H1 (cell line): ENCODE data around the gene SHROOM2. TPM values are rescaled to one million over a fixed set of nuclear protein-coding genes. Genes with fewer than 3 reads are reported as not detected.
"Not testable (repeated sequence)": the region's sequence is repeated elsewhere in the genome, so short reads cannot be mapped to it uniquely, and the experiment has no call there.

Experiments used
- CTCF ChIA-PET: fragments of 300-600 bp; sonication (Branson Sonifier 250); formaldehyde crosslinking; loops from one replicate; lab custom pipeline; 2021; ENCODE audit not compliant: partially characterized antibody; lab: Charles Lee
- POLR2A ChIA-PET: fragments of 300-600 bp; sonication (Branson Sonifier 250); formaldehyde crosslinking; loops from one replicate; lab custom pipeline; 2021; ENCODE audit warnings: inconsistent platforms; ENCODE audit not compliant: partially characterized antibody; lab: Charles Lee
- DNase-seq, 2 experiments: peaks; one replicate each; pipeline versions ENCODE4 v3.0.0 to v3.0.0-alpha.2; 2010 to 2022; ENCODE audit warnings: low spot score in 2 of 2, low read depth in 1 of 2, mixed read lengths in 1 of 2
- FAIRE-seq: peaks from 2 replicates; lab custom pipeline; 2011; peaks lifted over from hg19 to GRCh38; lab: Jason Lieb, UNC
- H2AFZ ChIP-seq: 2 replicates; pipeline ENCODE4 v1.8.1; 2012; ENCODE audit warnings: low read length, inconsistent platforms
- H2AK5ac ChIP-seq: 2 replicates; pipeline ENCODE4 v1.6.1; 2013; ENCODE audit warnings: low read depth, low read length
- H2BK120ac ChIP-seq: replicated peaks from 2 replicates; pipeline ENCODE3; 2013; ENCODE audit warnings: low read depth, low read length, inconsistent platforms
- H2BK12ac ChIP-seq: 2 replicates; pipeline ENCODE4 v1.6.1; 2013; ENCODE audit warnings: low read depth, low read length
- H2BK15ac ChIP-seq: 2 replicates; pipeline ENCODE4 v1.6.1; 2013; ENCODE audit warnings: low read length
- H2BK20ac ChIP-seq: 2 replicates; pipeline ENCODE4 v1.6.1; 2013; ENCODE audit warnings: low read length
- H2BK5ac ChIP-seq: 2 replicates; pipeline ENCODE4 v1.6.1; 2013; ENCODE audit warnings: low read depth, low read length
- H3K14ac ChIP-seq: 2 replicates; pipeline ENCODE4 v1.6.1; 2013; ENCODE audit warnings: inconsistent platforms; ENCODE audit not compliant: insufficient read length
- H3K18ac ChIP-seq: 2 replicates; pipeline ENCODE4 v1.6.1; 2013; ENCODE audit warnings: low read length; ENCODE audit errors: extremely low read depth
- H3K23ac ChIP-seq: 2 replicates; pipeline ENCODE4 v1.6.1; 2013; ENCODE audit warnings: inconsistent platforms; ENCODE audit not compliant: insufficient read length
- H3K23me2 ChIP-seq: 2 replicates; pipeline ENCODE4 v1.6.1; 2013; ENCODE audit warnings: low read depth, low read length
- H3K27ac ChIP-seq: 2 replicates; pipeline ENCODE4 v1.6.1; 2011; ENCODE audit warnings: low read depth, low read length, inconsistent platforms
- H3K27me3 ChIP-seq, 4 experiments: replicated peaks in 1 of 4; 1 replicate in 1 of 4; 2 replicates in 3 of 4; pipeline versions ENCODE4 v1.6.1 to v1.8.1; 2011 to 2013; ENCODE audit warnings: low read length in 3 of 4, mild to moderate bottlenecking in 3 of 4, inconsistent platforms in 2 of 4, mixed read lengths in 2 of 4, moderate library complexity in 1 of 4; ENCODE audit not compliant: control insufficient read depth in 3 of 4, insufficient read depth in 3 of 4; ENCODE audit errors: extremely low read depth in 1 of 4
- H3K36me3 ChIP-seq, 4 experiments: 2 replicates each; pipeline versions ENCODE4 v1.6.1 to v1.8.1; 2011 to 2013; ENCODE audit warnings: mild to moderate bottlenecking in 4 of 4, low read length in 3 of 4, moderate library complexity in 2 of 4, control low read depth in 1 of 4, inconsistent platforms in 1 of 4; ENCODE audit not compliant: insufficient read depth in 4 of 4, control insufficient read depth in 2 of 4
- H3K4ac ChIP-seq: replicated peaks from 2 replicates; pipeline ENCODE3; 2013; ENCODE audit warnings: low read length, low read depth, mixed read lengths, inconsistent platforms; ENCODE audit not compliant: insufficient read length
- H3K4me1 ChIP-seq, 4 experiments: replicated peaks in 1 of 4; 1 replicate in 1 of 4; 2 replicates in 3 of 4; pipeline versions ENCODE4 v1.6.1 to v1.8.1; 2011 to 2013; ENCODE audit warnings: low read length in 3 of 4, inconsistent platforms in 2 of 4, mixed read lengths in 1 of 4; ENCODE audit not compliant: insufficient read depth in 4 of 4, control insufficient read depth in 3 of 4
- H3K4me2 ChIP-seq, 2 experiments: 2 replicates each; pipeline versions ENCODE4 v1.6.1 to v1.8.1; 2011 to 2013; ENCODE audit warnings: low read depth in 2 of 2, low read length in 2 of 2, control low read depth in 1 of 2, inconsistent platforms in 1 of 2, mild to moderate bottlenecking in 1 of 2; ENCODE audit not compliant: insufficient read depth in 1 of 2
- H3K4me3 ChIP-seq, 4 experiments: fragments of 200-600, 300-600 bp in 1 of 4; sonication (generic), shearing (Covaris generic), sonication (Bioruptor Twin) in 1 of 4; 2 replicates each; pipeline versions ENCODE4 v1.5.1 to v1.8.1; 2011 to 2016; ENCODE audit warnings: low read length in 4 of 4, low read depth in 3 of 4, control low read depth in 2 of 4, inconsistent platforms in 2 of 4, mild to moderate bottlenecking in 2 of 4, mixed read lengths in 1 of 4, moderate library complexity in 1 of 4; ENCODE audit not compliant: insufficient read depth in 2 of 4; ENCODE audit errors: extremely low read depth in 1 of 4
- H3K56ac ChIP-seq: replicated peaks from 2 replicates; pipeline ENCODE3; 2013; ENCODE audit warnings: low read depth, mild to moderate bottlenecking, mixed read lengths, low read length, inconsistent platforms; ENCODE audit not compliant: insufficient read length
- H3K79me1 ChIP-seq: 2 replicates; pipeline ENCODE4 v1.6.1; 2013; ENCODE audit warnings: low read depth, low read length, control low read depth
- H3K79me2 ChIP-seq, 2 experiments: 2 replicates each; pipeline versions ENCODE4 v1.6.1 to v1.8.1; 2012 to 2013; ENCODE audit warnings: low read length in 2 of 2, mild to moderate bottlenecking in 2 of 2, inconsistent platforms in 1 of 2; ENCODE audit not compliant: insufficient read depth in 2 of 2, control insufficient read depth in 1 of 2
- H3K9ac ChIP-seq, 4 experiments: replicated peaks in 1 of 4; 1 replicate in 1 of 4; 2 replicates in 3 of 4; pipeline versions ENCODE4 v1.6.1 to v1.8.1; 2011 to 2013; ENCODE audit warnings: low read depth in 3 of 4, low read length in 3 of 4, control low read depth in 2 of 4, mild to moderate bottlenecking in 2 of 4, moderate library complexity in 2 of 4, inconsistent platforms in 1 of 4; ENCODE audit errors: extremely low read depth in 1 of 4
- H3K9me3 ChIP-seq, 2 experiments: 2 replicates each; pipeline versions ENCODE4 v1.6.1 to v1.8.1; 2012 to 2013; ENCODE audit warnings: mild to moderate bottlenecking in 2 of 2, moderate library complexity in 2 of 2, control low read depth in 1 of 2, inconsistent platforms in 1 of 2, low read depth in 1 of 2, low read length in 1 of 2, mixed read lengths in 1 of 2; ENCODE audit not compliant: insufficient read depth in 2 of 2
- H4K20me1 ChIP-seq, 2 experiments: replicated peaks in 1 of 2; 2 replicates each; pipeline versions ENCODE3 to v1.8.1; 2011 to 2013; ENCODE audit warnings: inconsistent platforms in 2 of 2, low read length in 2 of 2, mild to moderate bottlenecking in 1 of 2; ENCODE audit not compliant: insufficient read depth in 2 of 2, control insufficient read depth in 1 of 2
- H4K5ac ChIP-seq: 2 replicates; pipeline ENCODE4 v1.6.1; 2013; ENCODE audit warnings: low read length, low read depth, mixed read lengths, inconsistent platforms; ENCODE audit not compliant: insufficient read length
- H4K8ac ChIP-seq: 2 replicates; pipeline ENCODE4 v1.8.0; 2013; ENCODE audit warnings: mild to moderate bottlenecking, moderate library complexity, low read length, inconsistent platforms; ENCODE audit not compliant: insufficient read depth; ENCODE audit errors: extremely low read depth
- H4K91ac ChIP-seq: replicated peaks from 2 replicates; pipeline ENCODE3; 2013; ENCODE audit warnings: low read length, mixed read lengths, inconsistent platforms; ENCODE audit not compliant: insufficient read length
- WGBS, 2 experiments: shearing (Covaris generic) in 1 of 2; methylation state at CpG; one replicate each; pipeline versions ENCODE4 v1.1.6 to v1.1.7; 2013 to 2015; ENCODE audit warnings: low lambda C conversion rate in 2 of 2, mixed read lengths in 2 of 2, inconsistent platforms in 1 of 2, low coverage in 1 of 2, missing lambda C conversion rate in 1 of 2; ENCODE audit not compliant: insufficient replicate concordance in 2 of 2, insufficient coverage in 1 of 2, insufficient read length in 1 of 2; ENCODE audit errors: extremely low coverage in 1 of 2, missing lambda C conversion rate in 1 of 2; 5-methylcytosine and 5-hydroxymethylcytosine counted together
- polyA plus RNA-seq, 7 experiments: library from polyadenylated mRNA; depleted of rRNA in 3 of 7; stranded (reverse) in 5 of 7; unstranded in 2 of 7; fragments of >200 nt in 5 of 7; fragments of 200-250 nt in 2 of 7; gene quantifications; 1 replicate in 5 of 7; 2 replicates in 1 of 7; 4 replicates in 1 of 7; pipeline versions ENCODE4 v1.2.1 to v1.2.3, GENCODE V29; 2011 to 2013; ENCODE audit warnings: missing spikeins in 2 of 7, mixed read lengths in 2 of 7
- total RNA-seq: library from RNA; stranded (reverse); fragmentation: NEBNext Ultra II Directional; extraction: Animal tissue kit (Norgen Biotek cat#: 25700); gene quantifications from 2 replicates; pipeline ENCODE4 v1.2.1, GENCODE V29; 2021

Gene SHROOM2
- total and polyA plus RNA-seq, 2 of the 8 experiments (the other 6 are each of a cell fraction or from before 2014, with no cell fraction given): 3.4 to 14.2 TPM

DNA sequence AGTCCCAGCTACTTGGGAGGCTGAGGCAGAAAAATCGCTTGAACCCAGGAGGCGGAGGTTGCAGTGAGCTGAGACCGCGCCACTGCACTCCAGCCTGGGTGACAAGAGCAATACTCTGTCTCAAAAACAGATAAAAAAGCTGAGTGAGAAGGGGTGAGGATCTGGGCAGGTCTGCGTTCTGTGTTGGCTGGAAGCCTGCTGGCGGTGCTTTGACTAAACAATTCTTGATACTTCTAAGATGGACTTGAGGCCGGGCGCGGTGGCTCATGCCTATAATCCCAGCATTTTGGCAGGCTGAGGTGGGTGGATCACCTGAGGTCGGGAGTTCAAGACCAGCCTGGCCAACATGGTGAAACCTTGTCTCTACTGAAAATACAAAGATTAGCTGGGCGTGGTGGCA, 72.5 kb downstream of the SHROOM2 start:
- H3K4me2 ChIP-seq, H3K23ac ChIP-seq, H3K4me1 ChIP-seq, FAIRE-seq, H4K20me1 ChIP-seq, H2BK120ac ChIP-seq, H3K27me3 ChIP-seq, H3K9me3 ChIP-seq, H3K56ac ChIP-seq, H2BK5ac ChIP-seq, H2AK5ac ChIP-seq, H3K18ac ChIP-seq, H2BK20ac ChIP-seq, H2AFZ ChIP-seq, H2BK15ac ChIP-seq, H3K23me2 ChIP-seq, H4K8ac ChIP-seq, H4K91ac ChIP-seq, H4K5ac ChIP-seq, DNase-seq, H2BK12ac ChIP-seq, H3K9ac ChIP-seq, H3K4ac ChIP-seq, H3K36me3 ChIP-seq, POLR2A ChIA-PET, H3K4me3 ChIP-seq, H3K14ac ChIP-seq, H3K27ac ChIP-seq, H3K79me1 ChIP-seq: not testable (repeated sequence)
- H3K79me2 ChIP-seq: peaks cover 0 to 20% of the 10 kb centered on the region in 2 experiments; a peak in 1 of 4 replicates
- 92% methylated on average over 10 of the region's 11 CpGs; no CpG with 5 or more reads in 1 of the 2 experiments for WGBS, 2 experiments
- CTCF ChIA-PET: interaction anchor here (0.6 to 3.0 kb wide), 3 partner anchors 9 to 250 kb away, joined by 3 to 10 read pairs (median 10); no protein-coding TSS in a partner anchor
